Hindlimb muscle (tissue), 1 donor: Measurements from ENCODE around the gene ZNF708. TPM values are rescaled to one million over a fixed set of nuclear protein-coding genes. Genes with fewer than 3 reads are reported as not detected.
"Not testable (repeated sequence)": the region's sequence is repeated elsewhere in the genome, so short reads cannot be mapped to it uniquely, and the experiment has no call there.

Experiments used
- DNase-seq: peaks from one replicate; pipeline ENCODE4 v3.0.0-alpha.2; 2013
- polyA plus RNA-seq: library from polyadenylated mRNA; unstranded; fragments of 120-200 nt; gene quantifications from one replicate; pipeline ENCODE4 v1.2.1, GENCODE V29; 2013; ENCODE audit not compliant: insufficient read length

Gene ZNF708
- 10.2 TPM for polyA plus RNA-seq

DNA sequence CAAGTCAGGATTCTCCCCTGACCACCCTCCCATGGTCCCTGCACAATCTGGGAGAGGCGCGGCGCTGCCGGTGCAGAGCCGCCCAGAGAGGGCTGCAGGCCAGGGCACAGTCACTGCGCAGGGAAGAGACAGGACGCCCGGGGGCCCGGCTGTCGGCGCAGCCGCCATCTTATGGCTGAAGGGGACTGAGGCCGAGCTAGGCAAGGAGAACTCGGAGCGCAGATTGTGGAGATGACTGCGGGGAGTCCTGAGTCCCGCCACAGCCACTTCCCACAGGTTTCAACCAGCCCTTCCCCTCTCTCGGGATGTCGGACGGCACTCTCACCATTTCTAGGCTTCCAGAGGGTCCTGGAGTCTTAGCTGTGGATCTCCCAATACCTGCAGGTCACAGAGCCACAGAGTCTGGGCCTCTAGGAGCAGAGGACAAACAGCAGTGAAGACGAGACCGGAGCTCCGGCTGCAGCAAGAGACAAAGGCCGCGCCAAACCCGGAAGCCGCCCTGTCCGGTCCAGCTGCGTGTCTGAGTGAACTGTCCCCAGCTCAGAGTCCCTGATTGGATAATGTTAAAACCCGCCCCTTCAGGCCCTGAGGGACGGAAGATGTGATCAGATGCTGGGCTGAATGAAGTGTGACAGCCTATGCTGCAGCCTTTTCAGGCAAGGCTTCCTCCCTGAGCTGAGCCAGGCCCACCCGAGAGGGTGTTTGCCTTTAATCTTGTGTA, at the start of gene ZNF708:
ZNF708 (minus strand) TSS at position 526 of the 721 bp plus-strand sequence; CDS start at position 328, 198 bp downstream.
- DNase-seq: peak; percentile 93

DNA sequence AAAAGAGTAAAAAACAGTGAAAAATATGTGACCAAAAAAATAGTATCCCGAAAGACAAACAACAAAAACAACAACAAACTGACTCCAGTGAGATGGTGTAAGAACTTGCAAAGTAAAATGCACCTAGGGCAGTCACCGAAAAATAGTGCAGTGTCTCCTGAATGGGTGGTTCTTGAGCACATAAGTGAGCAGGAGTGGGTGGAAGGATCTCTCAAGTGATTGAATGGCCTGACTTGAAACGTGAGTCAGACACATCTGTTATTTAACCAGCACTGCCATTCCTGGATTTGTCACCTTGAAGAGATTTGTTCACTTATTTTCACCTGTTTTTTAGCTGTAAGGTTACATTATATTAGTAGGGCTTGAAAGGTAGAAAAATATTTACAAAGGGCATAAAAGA, 33.1 kb upstream of the ZNF708 start:
- DNase-seq: no peak

DNA sequence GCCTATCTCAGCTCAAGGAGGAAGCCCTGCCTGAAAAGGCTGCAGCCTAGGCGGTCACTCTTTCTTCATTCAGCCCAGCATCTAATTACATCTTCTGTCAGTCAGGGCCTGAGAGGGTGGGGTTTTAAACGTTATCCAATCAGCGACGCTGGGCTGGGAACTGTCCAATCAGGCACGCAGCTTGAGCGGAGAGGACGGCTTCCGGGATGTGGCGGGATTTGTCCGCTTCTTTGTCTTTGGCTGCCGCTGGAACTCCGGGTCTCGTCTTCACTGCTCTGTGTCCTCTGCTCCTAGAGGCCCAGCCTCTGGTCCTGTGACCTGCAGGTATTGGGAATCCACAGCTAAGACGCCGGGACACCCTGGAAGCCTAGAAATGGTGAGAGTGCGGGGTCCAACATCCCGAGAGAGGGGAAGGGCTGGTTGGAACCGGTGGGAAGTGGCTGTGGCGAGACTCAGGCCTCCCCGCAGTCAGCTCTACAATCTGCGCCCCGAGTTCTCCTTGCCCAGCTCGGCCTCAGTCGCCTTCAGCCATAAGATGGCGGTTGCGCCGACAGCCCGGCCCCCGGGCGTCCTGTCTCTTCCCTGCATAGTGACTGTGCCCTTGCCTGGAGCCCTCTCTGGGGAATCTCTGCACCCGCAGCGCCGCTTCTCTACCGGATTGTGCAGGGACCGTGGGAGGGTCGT, 29.7 kb upstream of the ZNF708 start, which contains the start of gene ZNF738:
ZNF738 (plus strand) TSS at position 233 of the 684 bp plus-strand sequence; CDS start at position 374, 141 bp downstream.
- peak; percentile 97 for DNase-seq

DNA sequence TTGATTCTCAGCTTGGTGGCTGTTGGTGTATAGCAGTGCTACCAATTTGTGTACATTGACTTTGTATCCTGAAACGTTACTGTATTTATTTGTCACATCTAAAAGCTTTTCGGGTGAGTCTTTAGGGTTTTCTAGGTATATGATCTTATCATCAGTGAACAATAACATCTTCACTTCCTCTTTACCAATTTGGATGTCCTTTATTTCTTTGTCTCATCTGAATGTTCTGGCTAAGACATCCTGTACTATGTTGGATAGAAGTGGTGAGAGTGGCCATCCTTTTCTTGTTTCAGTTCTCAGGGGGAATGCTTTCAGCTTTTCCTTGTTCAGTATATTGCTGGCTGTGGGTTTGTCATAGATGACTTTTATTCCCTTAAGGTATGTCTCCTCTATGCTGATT, 23.6 kb upstream of the ZNF708 start:
- DNase-seq: no peak

DNA sequence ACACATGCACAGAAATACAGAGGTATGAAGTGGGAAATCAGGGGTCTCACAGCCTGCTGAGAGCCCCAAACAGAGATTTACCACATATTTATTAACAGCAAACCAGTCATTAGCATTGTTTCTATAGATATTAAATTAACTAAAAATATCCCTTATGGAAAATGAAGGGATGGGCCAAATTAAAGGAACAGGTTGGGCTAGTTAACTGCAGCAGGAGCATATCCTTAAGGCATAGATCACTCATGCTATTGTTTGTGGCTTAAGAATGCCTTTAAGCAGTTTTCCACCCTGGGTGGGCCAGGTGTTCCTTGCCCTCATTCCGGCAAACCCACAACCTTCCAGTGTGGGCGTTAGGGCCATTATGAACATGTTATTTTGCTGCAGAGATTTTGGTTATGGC, 15.6 kb upstream of the ZNF708 start:
- not testable (repeated sequence) for DNase-seq

DNA sequence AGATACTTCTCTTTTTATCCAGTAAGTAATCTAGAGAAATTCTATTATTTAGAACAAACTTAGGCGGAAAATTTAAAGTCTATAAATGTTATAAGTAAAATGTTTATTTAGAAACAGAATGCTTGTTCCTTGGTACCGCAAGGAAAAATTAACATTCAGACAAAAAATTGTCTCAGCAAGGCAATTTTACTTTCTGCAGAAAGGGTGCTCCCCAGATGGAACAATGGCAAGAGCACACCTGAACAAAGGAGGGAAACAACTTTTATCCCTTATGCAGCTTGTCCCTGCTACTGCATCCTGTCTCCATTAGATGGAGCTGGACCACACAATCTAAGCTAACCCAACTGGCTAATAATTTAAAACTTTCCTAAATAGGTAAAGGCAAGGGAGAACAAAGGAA, 6.5 kb upstream of the ZNF708 start:
- DNase-seq: no peak

DNA sequence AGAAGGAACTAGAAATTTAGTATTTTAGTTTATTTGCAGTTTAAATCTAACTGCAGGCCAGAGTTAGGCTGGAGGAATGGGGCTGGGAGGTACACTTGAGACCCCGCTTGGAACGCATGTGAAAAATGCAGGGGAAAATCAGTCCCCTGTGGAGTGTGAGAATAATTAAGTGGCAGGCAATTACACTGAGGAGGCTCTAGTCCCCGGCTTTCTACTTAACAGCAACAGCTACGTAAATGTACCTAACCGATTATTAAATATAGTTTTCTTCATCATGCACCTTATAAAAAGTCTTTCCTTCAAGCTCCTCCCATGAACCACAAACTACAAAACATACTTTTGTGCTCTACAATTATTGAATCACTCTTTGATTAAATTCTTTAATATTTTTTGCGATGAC, 804 bp downstream of the ZNF708 start:
- DNase-seq: peak; percentile 2

DNA sequence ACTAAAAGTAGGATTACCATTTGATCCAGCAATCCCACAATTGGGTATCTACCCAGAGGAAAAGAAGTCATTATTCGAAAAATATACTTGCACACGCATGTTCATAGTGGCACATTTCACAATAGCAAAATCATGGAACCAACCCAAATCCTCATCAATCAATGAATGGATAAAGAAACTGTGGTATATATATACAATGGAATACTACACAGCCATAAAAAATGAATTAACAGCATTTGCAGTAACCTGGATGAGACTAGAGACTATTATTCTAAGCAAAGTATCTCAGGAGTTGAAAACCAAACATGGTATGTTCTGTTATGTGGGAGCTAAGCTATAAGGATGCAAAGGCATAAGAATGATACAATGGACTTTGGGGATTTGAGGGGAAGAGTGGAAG, 3.0 kb downstream of the ZNF708 start:
- DNase-seq: no peak

DNA sequence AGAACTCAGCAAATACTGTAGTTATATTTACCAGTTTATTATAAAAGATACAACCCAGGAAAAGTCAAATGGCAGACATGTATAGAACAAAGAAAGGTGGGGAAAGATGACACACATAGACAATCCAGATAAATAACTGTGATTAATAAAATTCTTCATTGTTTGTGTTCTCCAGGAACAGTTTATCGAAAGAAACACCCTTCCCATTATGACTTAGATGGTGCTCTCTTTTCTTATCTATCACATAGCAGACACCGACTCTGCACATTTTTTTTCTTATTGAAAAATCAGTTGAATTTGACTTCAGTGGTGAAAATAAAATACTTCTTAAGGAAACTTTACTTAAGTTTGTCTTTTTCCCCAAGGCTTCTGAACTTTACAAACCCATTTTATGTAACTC, 6.2 kb downstream of the ZNF708 start:
- DNase-seq: no peak

DNA sequence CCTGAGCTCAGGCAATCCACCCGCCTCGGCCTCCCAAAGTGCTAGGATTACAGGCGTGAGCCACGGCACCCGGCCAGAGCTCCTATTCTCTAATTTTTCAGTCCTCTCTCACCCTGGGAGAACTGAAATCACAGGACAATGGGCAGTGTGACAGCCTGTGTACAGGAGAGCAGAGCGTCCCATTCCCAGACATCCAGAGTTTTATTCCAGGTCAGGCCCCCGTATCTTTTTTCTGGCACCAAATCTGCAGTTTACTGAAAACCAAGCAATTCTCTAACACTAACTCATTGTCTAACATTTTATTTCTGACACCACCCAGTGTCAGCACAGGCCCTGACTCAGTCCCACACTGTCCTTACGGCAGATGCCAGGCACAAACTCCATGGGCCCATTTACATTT, 6.7 kb downstream of the ZNF708 start:
- DNase-seq: no peak

DNA sequence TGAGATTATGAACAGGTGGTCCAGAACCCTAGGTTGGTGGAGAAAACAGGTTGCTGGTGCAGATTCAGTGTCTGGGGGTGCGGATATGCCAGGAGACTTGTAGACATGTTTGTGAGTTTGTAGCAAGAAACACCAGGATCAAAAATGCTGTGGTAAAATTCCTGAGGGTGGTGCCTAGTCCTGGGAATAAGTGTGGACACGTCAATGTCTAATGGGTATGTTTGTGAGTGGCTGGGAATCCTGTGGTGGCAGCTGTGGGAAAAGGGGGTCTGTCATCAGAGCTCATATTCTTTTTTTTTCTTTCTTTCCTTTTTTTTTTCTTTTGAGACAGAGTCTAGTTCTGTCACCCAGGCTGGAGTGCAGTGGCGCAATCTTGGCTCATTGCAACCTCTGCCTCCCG, 7.2 kb downstream of the ZNF708 start:
- no peak for DNase-seq

DNA sequence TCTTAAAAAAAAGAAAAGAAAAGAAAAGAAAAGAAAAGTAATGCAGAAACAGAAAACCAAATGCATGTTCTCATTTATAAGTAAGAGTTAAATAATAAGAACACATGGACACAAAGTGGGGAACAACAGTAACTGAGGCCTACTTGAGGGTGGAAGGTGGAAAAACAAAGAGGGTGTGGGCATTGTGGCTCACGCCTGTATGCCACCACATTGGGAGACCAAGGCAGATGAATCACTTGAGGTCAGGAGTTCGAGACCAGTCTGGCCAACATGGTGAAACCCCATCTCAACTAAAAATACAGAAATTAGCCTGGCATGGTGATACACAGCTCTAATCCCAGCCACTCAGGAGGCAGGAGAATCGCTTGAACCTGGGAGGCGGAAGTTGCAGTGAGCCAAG, 8.1 kb downstream of the ZNF708 start:
- no peak for DNase-seq

DNA sequence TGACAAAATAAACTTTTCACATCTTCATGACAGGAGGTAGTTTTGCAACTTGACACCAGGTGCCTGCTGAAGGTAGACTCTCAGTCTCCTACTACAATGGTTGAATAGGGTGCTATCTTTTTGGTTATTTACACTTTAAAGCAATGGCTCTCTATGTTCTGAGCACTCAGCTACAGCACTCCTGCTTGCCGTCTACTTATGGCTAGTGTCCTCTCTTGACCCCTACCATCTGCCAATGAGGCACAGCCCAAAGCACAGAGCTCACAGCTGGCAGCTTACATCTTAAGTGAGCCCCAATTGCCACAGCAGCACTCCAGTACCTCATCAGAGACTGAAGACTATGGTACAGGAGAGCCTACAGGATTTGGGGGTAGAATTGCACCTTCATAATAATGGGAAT, 11.4 kb downstream of the ZNF708 start:
- DNase-seq: no peak

DNA sequence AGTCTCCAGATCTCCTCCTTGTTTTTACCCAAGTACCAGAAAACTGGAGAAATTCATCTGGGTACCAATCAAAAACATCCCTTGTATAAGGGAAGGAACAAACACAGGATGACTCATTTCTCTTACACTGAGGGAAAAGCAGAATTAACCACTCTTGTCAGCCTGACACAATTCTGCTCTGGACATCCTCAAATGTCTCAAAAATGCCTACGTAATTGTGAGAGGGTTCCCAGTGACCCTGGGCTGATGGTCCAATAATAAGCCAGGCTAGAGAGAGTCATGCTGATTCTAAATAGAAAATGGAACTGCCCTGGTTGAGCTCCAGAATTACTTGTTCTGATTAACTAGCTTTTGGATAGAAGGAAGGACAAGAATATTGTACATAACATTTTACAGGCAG, 14.5 kb downstream of the ZNF708 start:
- DNase-seq: no peak

DNA sequence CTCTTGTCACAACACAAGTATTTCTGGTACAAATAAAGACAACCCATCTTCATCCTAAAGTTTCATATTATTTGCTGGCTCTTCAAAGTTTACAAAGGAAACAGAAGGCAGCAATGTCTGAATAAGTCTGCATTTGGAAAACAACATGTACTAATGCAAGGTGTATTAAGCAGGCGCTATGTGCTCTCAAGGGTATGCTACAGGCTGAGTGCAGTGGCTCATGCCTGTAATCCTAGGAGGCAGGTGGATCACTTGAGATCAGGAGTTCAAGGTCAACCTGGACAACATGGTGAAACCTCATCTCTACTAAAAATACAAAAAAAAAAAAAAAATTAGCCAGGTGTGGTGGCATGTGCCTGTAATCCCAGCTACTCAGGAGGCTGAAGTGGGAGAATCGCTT, 16.4 kb downstream of the ZNF708 start:
- DNase-seq: not testable (repeated sequence)

DNA sequence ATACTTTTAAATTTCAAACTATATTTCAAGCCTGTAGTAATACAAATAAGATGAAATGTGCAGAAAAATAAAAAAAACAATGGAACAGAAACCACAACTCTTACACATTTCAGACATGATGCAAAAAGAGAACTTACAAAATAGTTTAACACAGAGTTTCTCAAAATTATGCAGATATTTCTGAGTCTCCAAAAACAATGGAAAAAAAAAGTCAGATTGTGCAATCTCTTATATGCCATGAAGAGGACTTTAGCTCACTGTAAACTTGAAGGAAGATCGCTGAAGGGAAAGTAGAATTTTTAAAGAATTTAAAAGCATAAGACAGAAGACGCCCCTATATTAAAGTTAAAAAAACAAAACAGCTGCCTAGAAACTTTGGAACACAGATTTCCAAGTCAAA, 20.4 kb downstream of the ZNF708 start:
- DNase-seq: no peak

DNA sequence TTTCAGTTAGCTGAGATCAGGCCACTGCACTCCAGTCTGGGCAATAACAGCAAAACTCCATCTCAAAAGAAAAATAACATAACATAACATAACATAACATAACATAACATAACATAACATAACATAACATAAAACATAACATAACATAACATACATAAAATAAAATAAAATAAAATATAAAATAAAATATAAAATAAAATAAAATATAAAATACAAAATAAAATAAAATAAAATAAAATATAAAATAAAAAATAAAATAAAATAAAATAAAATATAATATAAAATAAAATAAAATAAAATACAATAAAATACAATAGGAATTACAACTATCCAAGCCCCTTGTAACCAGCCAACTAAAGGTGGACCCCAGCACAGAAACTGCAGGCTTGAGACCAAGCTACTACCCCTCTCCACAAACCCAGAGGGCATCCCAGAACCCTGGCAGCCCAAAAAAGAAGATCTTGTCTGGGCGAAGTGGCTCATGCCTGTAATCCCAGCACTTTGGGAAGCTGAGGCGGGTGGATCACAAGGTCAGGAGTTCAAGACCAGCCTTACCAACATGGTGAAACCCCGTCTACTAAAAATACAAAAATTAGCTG, 22.2 kb downstream of the ZNF708 start:
- DNase-seq: not testable (repeated sequence)

DNA sequence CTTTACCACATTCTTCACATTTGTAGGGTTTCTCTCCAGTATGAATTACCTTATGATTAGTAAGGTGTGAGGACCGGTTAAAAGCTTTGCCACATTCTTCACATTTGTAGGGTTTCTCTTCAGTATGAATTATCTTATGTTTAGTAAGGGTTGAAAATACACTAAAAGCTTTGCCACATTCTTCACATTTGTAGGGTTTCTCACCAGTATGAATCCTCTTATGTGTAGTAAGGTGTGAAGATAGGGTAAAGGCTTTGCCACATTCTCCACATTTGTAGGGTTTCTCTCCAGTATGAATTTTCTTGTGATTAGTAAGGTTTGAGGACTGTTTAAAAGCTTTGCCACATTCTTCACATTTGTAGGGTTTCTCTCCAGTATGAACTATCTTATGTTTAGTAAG, 35.4 kb downstream of the ZNF708 start:
- DNase-seq: not testable (repeated sequence)

DNA sequence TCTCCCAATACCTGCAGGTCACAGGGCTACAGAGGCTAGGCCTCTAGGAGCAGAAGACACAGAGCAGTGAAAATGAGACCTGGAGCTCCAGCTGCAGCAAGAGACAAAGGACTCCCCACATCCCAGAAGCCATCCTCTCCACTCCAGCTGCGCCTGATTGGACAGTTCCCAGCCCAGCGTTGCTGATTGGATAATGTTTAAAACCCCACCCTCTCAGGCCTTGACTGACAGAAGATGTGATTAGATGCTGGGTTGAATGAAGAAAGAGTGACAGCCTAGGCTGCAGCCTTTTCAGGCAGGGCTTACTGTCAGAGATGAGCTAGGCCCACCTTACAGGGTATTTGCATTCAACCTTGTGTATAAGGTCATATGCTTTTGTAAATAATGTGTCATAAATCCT, 59.4 kb downstream of the ZNF708 start:
- no peak for DNase-seq

DNA sequence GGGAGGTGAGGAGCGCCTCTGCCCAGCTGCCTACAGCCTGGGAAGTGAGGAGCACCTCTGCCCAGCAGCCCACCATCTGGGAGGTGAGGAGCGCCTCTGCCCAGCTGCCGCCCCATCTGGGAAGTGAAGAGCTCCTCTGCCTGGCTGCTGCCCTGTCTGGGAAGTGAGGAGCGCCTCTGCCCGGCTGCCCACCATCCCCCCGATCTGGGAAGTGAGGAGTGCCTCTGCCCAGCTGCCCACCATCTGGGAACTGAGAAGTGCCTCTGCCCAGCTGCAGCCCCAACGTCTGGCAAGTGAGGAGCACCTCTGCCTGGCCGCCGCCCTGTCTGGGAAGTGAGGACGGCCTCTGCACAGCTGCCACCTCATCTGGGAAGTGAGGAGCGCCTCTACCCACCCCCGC, 64.3 kb downstream of the ZNF708 start:
- DNase-seq: no peak

DNA sequence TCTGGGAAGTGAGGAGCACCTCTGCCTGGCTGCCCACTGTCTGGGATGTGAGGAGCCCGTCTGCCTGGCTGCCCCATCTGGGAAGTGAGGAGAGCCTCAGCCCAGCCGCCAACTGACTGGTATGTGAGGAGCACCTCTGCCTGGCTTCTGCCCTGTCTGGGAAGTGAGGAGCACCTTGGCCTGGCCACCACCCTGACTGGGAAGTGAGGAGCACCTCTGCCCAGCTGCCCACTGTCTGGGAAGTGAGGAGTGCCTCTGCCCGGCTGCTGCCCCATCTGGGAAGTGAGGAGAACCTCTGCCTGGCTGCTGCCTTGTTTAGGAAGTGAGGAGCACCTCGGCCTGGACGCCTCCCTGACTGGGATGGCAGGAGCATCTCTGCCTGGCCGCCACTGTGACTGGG, 64.8 kb downstream of the ZNF708 start:
- DNase-seq: no peak

DNA sequence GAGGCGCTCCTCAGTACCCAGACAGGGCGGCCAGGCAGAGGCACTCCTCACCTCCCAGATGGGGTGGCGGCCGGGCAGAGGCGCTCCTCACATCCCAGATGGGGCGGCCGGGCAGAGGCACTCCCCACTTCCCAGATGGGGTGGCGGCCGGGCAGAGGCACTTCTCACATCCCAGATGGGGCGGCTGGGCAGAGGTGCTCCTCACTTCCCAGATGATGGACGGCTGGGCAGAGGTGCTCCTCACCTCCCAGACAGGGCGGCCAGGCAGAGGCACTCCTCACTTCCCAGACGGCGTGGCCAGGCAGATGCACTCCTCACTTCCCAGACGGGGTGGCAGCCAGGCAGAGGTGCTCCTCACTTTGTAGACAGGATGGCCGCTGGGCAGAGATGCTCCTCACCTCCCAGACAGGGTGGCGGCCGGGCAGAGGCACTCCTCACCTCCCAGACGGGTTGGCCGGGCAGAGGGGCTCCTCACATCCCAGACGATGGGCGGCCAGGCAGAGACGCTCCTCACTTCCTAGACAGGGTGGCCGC, 68.3 kb downstream of the ZNF708 start:
- DNase-seq: not testable (repeated sequence)

DNA sequence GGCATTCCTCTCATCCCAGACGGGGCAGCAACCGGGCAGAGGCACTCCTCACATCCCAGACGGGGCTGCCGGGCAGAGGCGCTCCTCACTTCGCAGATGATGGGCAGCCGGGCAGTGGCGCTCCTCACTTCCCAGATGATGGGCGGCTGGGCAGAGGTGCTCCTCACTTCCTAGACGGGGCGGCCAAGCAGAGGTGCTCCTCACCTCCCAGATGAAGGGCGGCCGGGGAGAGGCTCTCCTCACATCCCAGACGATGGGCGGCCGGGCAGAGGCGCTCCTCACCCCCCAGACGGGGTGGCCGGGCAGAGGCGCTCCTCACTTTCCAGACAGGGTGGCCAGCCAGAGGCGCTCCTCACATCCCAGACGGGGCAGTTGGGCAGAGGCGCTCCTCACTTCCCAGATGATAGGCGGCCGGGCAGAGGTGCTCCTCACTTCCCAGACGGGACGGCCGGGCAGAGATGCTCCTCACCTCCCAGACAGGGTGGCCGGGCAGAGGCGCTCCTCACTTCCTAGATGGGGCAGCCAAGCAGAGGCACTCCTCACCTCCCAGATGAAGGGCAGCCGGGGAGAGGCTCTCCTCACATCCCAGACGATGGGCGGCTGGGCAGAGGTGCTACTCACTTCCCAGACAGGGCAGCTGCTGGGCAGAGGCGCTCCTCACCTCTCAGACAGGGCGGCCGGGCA, 68.9 kb downstream of the ZNF708 start:
- no peak for DNase-seq
